ENCODE results near the gene RPS6KB2. TPM values are rescaled to one million over a fixed set of nuclear protein-coding genes. Genes with fewer than 3 reads are reported as not detected.

The RPS6KB2 gene
- total and polyA plus RNA-seq, 5 donors from 2014 or later: 44.4 to 66.0 (median 51.4) TPM

- DNase-seq (no peak), ATAC-seq (ENCODE audit: low read depth in 2 of 2) (no peak)
- H3K27ac Mint-ChIP-seq: no peak overlapping the region
- Histone ChIP-seq H3K27me3 (ENCODE audit: control insufficient read depth, insufficient read depth, low read length) (no peaks in the 10 kb centered on the region), H3K9me3 (ENCODE audit: control insufficient read depth in 2 of 2, low read length in 2 of 2) (no peaks in the 10 kb centered on the region), H3K4me3 (ENCODE audit: low read depth, low read length) (no peak overlapping the region), H3K36me3 (ENCODE audit: control insufficient read depth, insufficient read depth, low read length) (no peaks in the 10 kb centered on the region), H3K27ac (ENCODE audit: insufficient read depth, low read length, poor library complexity, severe bottlenecking) (no peak overlapping the region), H3K4me1 (ENCODE audit: control insufficient read depth, insufficient read depth, low read length, poor library complexity, severe bottlenecking) (peaks cover 34% of the 10 kb centered on the region)
- no peaks in the 10 kb centered on the region for H3K9me3 Mint-ChIP-seq
- no peak overlapping the region for H3K4me3 Mint-ChIP-seq
- no peaks in the 10 kb centered on the region for H3K27me3 Mint-ChIP-seq
- H3K36me3 Mint-ChIP-seq: no peaks in the 10 kb centered on the region
- peaks cover 5 to 41% (median 19%) of the 10 kb centered on the region in 4 donors for H3K4me1 Mint-ChIP-seq
Observed at GRCh38 chr11:67450796-67451657, 22.7 kb downstream of the RPS6KB2 start.

GRCh38 chr11:67451658-67451976, 23.3 kb downstream of the RPS6KB2 start:
- ATAC-seq (ENCODE audit: low read depth in 2 of 2): no peak
- Mint-ChIP-seq H3K36me3 (no peaks in the 10 kb centered on the region), H3K27me3 (no peaks in the 10 kb centered on the region), H3K4me1 (peaks cover 0 to 36% (median 15%) of the 10 kb centered on the region in 4 donors), H3K27ac (no peak overlapping the region), H3K4me3 (no peak overlapping the region), H3K9me3 (no peaks in the 10 kb centered on the region)
- peaks cover 28% of the 10 kb centered on the region for H3K4me1 ChIP-seq (ENCODE audit: control insufficient read depth, insufficient read depth, low read length, poor library complexity, severe bottlenecking)
- H3K36me3 ChIP-seq (ENCODE audit: control insufficient read depth, insufficient read depth, low read length): no peaks in the 10 kb centered on the region
- H3K27me3 ChIP-seq (ENCODE audit: control insufficient read depth, insufficient read depth, low read length): no peaks in the 10 kb centered on the region
- H3K27ac ChIP-seq (ENCODE audit: insufficient read depth, low read length, poor library complexity, severe bottlenecking): no peak overlapping the region
- DNase-seq: no peak
- no peaks in the 10 kb centered on the region for H3K9me3 ChIP-seq (ENCODE audit: control insufficient read depth in 2 of 2, low read length in 2 of 2)
- H3K4me3 ChIP-seq (ENCODE audit: low read depth, low read length): no peak overlapping the region

GRCh38 chr11:67452141-67452952, 24.1 kb downstream of the RPS6KB2 start, which contains the start of gene GPR152:
TSS of gene GPR152 (minus strand) at chr11:67452729. CDS start at chr11:67452724, 5 bp downstream.
- DNase-seq: no peak
- Histone ChIP-seq H3K9me3 (ENCODE audit: control insufficient read depth in 2 of 2, low read length in 2 of 2) (no peaks in the 10 kb centered on the region), H3K27me3 (ENCODE audit: control insufficient read depth, insufficient read depth, low read length) (no peaks in the 10 kb centered on the region), H3K36me3 (ENCODE audit: control insufficient read depth, insufficient read depth, low read length) (no peaks in the 10 kb centered on the region), H3K4me3 (ENCODE audit: low read depth, low read length) (no peak within 1 kb of the TSS), H3K27ac (ENCODE audit: insufficient read depth, low read length, poor library complexity, severe bottlenecking) (no peak within 1 kb of the TSS), H3K4me1 (ENCODE audit: control insufficient read depth, insufficient read depth, low read length, poor library complexity, severe bottlenecking) (peaks cover 21% of the 10 kb centered on the region)
- no peak within 1 kb of the TSS for H3K27ac Mint-ChIP-seq
- no peaks in the 10 kb centered on the region for H3K9me3 Mint-ChIP-seq
- ATAC-seq (ENCODE audit: low read depth in 2 of 2): no peak
- H3K4me1 Mint-ChIP-seq: peaks cover 0 to 30% (median 13%) of the 10 kb centered on the region in 4 donors
- no peaks in the 10 kb centered on the region for H3K36me3 Mint-ChIP-seq
- no peaks in the 10 kb centered on the region for H3K27me3 Mint-ChIP-seq
- no peak within 1 kb of the TSS for H3K4me3 Mint-ChIP-seq

- ATAC-seq (ENCODE audit: low read depth in 2 of 2) (no peak), DNase-seq (no peak)
- Mint-ChIP-seq H3K27ac (no peak overlapping the region), H3K27me3 (peaks cover 1% of the 10 kb centered on the region), H3K36me3 (no peaks in the 10 kb centered on the region), H3K4me1 (peaks cover 0 to 17% (median 5%) of the 10 kb centered on the region in 4 donors), H3K4me3 (no peak overlapping the region), H3K9me3 (no peaks in the 10 kb centered on the region)
- H3K4me3 ChIP-seq (ENCODE audit: low read depth, low read length): no peak overlapping the region
- H3K9me3 ChIP-seq (ENCODE audit: control insufficient read depth in 2 of 2, low read length in 2 of 2): no peaks in the 10 kb centered on the region
- H3K27me3 ChIP-seq (ENCODE audit: control insufficient read depth, insufficient read depth, low read length): no peaks in the 10 kb centered on the region
- H3K36me3 ChIP-seq (ENCODE audit: control insufficient read depth, insufficient read depth, low read length): no peaks in the 10 kb centered on the region
- no peak overlapping the region for H3K27ac ChIP-seq (ENCODE audit: insufficient read depth, low read length, poor library complexity, severe bottlenecking)
- peaks cover 6% of the 10 kb centered on the region for H3K4me1 ChIP-seq (ENCODE audit: control insufficient read depth, insufficient read depth, low read length, poor library complexity, severe bottlenecking)
Observed at GRCh38 chr11:67453816-67454732, 25.8 kb downstream of the RPS6KB2 start.

GRCh38 chr11:67455054-67455453, 26.8 kb downstream of the RPS6KB2 start, which contains the start of gene CABP4:
TSS of gene CABP4 (plus strand) at chr11:67455354. CDS start at chr11:67455424, 70 bp downstream.
- Histone ChIP-seq H3K27me3 (ENCODE audit: control insufficient read depth, insufficient read depth, low read length) (no peaks in the 10 kb centered on the region), H3K9me3 (ENCODE audit: control insufficient read depth in 2 of 2, low read length in 2 of 2) (no peaks in the 10 kb centered on the region), H3K4me1 (ENCODE audit: control insufficient read depth, insufficient read depth, low read length, poor library complexity, severe bottlenecking) (no peaks in the 10 kb centered on the region), H3K27ac (ENCODE audit: insufficient read depth, low read length, poor library complexity, severe bottlenecking) (no peak within 1 kb of the TSS), H3K4me3 (ENCODE audit: low read depth, low read length) (no peak within 1 kb of the TSS), H3K36me3 (ENCODE audit: control insufficient read depth, insufficient read depth, low read length) (no peaks in the 10 kb centered on the region)
- H3K36me3 Mint-ChIP-seq: no peaks in the 10 kb centered on the region
- ATAC-seq (ENCODE audit: low read depth in 2 of 2) (no peak), DNase-seq (no peak)
- peaks cover 4 to 19% (median 5%) of the 10 kb centered on the region in 4 donors for H3K4me1 Mint-ChIP-seq
- H3K27me3 Mint-ChIP-seq: peaks cover 6% of the 10 kb centered on the region
- H3K9me3 Mint-ChIP-seq: peaks cover 0 to 2% (median 0%) of the 10 kb centered on the region in 7 donors
- no peak within 1 kb of the TSS for H3K4me3 Mint-ChIP-seq
- H3K27ac Mint-ChIP-seq: peak within 1 kb of the TSS in 1 of 3 donors; percentile 26

GRCh38 chr11:67456068-67456705, 27.9 kb downstream of the RPS6KB2 start:
- no peaks in the 10 kb centered on the region for H3K36me3 Mint-ChIP-seq
- H3K9me3 Mint-ChIP-seq: peaks cover 0 to 2% (median 0%) of the 10 kb centered on the region in 7 donors
- Histone ChIP-seq H3K4me1 (ENCODE audit: control insufficient read depth, insufficient read depth, low read length, poor library complexity, severe bottlenecking) (no peaks in the 10 kb centered on the region), H3K27ac (ENCODE audit: insufficient read depth, low read length, poor library complexity, severe bottlenecking) (no peak overlapping the region), H3K36me3 (ENCODE audit: control insufficient read depth, insufficient read depth, low read length) (no peaks in the 10 kb centered on the region), H3K9me3 (ENCODE audit: control insufficient read depth in 2 of 2, low read length in 2 of 2) (no peaks in the 10 kb centered on the region), H3K27me3 (ENCODE audit: control insufficient read depth, insufficient read depth, low read length) (no peaks in the 10 kb centered on the region), H3K4me3 (ENCODE audit: low read depth, low read length) (no peak overlapping the region)
- peaks cover 5 to 18% (median 6%) of the 10 kb centered on the region in 4 donors for H3K4me1 Mint-ChIP-seq
- H3K27ac Mint-ChIP-seq: no peak overlapping the region
- DNase-seq: no peak
- no peak overlapping the region for H3K4me3 Mint-ChIP-seq
- peaks cover 6% of the 10 kb centered on the region for H3K27me3 Mint-ChIP-seq
- no peak for ATAC-seq (ENCODE audit: low read depth in 2 of 2)

- H3K27ac ChIP-seq (ENCODE audit: insufficient read depth, low read length, poor library complexity, severe bottlenecking): no peak overlapping the region
- no peak overlapping the region for H3K4me3 ChIP-seq (ENCODE audit: low read depth, low read length)
- no peaks in the 10 kb centered on the region for H3K4me1 ChIP-seq (ENCODE audit: control insufficient read depth, insufficient read depth, low read length, poor library complexity, severe bottlenecking)
- H3K9me3 Mint-ChIP-seq: peaks cover 0 to 2% (median 0%) of the 10 kb centered on the region in 7 donors
- DNase-seq (no peak), ATAC-seq (ENCODE audit: low read depth in 2 of 2) (no peak)
- no peaks in the 10 kb centered on the region for H3K9me3 ChIP-seq (ENCODE audit: control insufficient read depth in 2 of 2, low read length in 2 of 2)
- peaks cover 6% of the 10 kb centered on the region for H3K27me3 Mint-ChIP-seq
- no peaks in the 10 kb centered on the region for H3K27me3 ChIP-seq (ENCODE audit: control insufficient read depth, insufficient read depth, low read length)
- H3K4me1 Mint-ChIP-seq: peaks cover 5 to 18% (median 6%) of the 10 kb centered on the region in 4 donors
- H3K27ac Mint-ChIP-seq: no peak overlapping the region
- H3K36me3 ChIP-seq (ENCODE audit: control insufficient read depth, insufficient read depth, low read length): no peaks in the 10 kb centered on the region
- H3K36me3 Mint-ChIP-seq: no peaks in the 10 kb centered on the region
- no peak overlapping the region for H3K4me3 Mint-ChIP-seq
Observed at GRCh38 chr11:67457453-67457852, 29.2 kb downstream of the RPS6KB2 start.

Data from CD4-positive, CD25-positive, alpha-beta regulatory T cell (primary cell).